ENCODE results near the gene SERPINB12. TPM values are rescaled to one million over a fixed set of nuclear protein-coding genes. Genes with fewer than 3 reads are reported as not detected.

SERPINB12 gene
- total RNA-seq, 1 experiment from 2014 or later: not detected

DNA sequence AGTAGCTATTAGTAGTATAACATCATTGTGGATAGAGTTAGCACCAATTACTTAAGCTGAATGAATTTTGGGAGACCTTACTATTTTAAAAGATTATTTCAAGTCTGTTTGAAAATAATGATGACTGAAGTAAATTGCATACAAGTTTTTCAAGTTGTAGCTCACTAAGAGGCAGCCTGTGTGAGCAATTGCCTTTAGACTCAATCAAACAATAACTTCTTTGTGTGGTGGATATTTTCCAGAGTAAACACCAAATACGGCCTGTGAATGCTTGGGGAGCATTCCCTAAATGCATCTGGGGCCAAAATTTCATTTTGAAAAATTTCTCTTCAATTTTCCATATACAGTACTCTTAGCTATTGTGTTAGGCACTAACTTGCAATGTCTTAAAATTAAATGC is 7.9 kb downstream of the SERPINB12 start:
- CTCF ChIA-PET: no interaction called here
- no peak for DNase-seq (ENCODE audit: low read depth, low spot score)

DNA sequence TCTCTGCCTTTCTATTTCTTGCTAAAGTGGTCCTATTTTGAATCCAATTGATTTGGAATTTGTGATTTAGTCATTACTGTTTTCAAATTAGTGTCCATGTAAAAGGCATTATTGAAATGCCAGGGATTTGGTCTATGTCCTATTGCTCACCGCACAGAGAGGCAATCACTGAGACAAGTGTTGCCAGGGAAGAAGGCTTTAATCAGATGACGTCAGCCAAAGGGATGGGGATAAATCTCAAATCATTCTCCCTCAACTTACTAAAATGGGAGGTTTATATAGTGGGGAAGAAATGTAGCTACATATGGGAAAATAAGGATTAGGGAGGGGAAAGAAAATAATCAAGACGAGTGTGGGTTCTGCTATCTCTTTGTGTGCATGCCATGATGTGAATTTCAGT is 9.6 kb downstream of the SERPINB12 start:
- H3K4me3 ChIP-seq (ENCODE audit: low read depth in 2 of 2, low read length in 2 of 2): no peak overlapping the region
- TF ChIP-seq CTCF (IDR thresholded peaks at IDR 0.05) (no peak), POLR2AphosphoS5 (IDR thresholded peaks at IDR 0.05; ENCODE audit: low read depth, low read length) (no peak), SIN3A (IDR thresholded peaks at IDR 0.05; ENCODE audit: borderline replicate concordance, insufficient read depth, low read depth, low read length) (no peak), TCF7L2 (IDR thresholded peaks at IDR 0.05; ENCODE audit: low read depth, low read length) (no peak)
- TF ChIP-seq, protein P1, sequence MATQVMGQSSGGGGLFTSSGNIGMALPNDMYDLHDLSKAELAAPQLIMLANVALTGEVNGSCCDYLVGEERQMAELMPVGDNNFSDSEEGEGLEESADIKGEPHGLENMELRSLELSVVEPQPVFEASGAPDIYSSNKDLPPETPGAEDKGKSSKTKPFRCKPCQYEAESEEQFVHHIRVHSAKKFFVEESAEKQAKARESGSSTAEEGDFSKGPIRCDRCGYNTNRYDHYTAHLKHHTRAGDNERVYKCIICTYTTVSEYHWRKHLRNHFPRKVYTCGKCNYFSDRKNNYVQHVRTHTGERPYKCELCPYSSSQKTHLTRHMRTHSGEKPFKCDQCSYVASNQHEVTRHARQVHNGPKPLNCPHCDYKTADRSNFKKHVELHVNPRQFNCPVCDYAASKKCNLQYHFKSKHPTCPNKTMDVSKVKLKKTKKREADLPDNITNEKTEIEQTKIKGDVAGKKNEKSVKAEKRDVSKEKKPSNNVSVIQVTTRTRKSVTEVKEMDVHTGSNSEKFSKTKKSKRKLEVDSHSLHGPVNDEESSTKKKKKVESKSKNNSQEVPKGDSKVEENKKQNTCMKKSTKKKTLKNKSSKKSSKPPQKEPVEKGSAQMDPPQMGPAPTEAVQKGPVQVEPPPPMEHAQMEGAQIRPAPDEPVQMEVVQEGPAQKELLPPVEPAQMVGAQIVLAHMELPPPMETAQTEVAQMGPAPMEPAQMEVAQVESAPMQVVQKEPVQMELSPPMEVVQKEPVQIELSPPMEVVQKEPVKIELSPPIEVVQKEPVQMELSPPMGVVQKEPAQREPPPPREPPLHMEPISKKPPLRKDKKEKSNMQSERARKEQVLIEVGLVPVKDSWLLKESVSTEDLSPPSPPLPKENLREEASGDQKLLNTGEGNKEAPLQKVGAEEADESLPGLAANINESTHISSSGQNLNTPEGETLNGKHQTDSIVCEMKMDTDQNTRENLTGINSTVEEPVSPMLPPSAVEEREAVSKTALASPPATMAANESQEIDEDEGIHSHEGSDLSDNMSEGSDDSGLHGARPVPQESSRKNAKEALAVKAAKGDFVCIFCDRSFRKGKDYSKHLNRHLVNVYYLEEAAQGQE (IDR thresholded peaks at IDR 0.05; ENCODE audit: insufficient read depth in 1 of 2, low read depth in 2 of 2, low read length in 1 of 2): no peak
- no peaks in the 10 kb centered on the region for H3K9me3 ChIP-seq (ENCODE audit: control insufficient read depth, insufficient read depth, low read depth, low read length)
- no peaks in the 10 kb centered on the region; the same call in 1 of the 2 replicates for H3K27me3 ChIP-seq (ENCODE audit: control insufficient read depth, insufficient read depth, low read length)
- POLR2A ChIA-PET: no interaction called here
- in situ Hi-C loops (cut with HindIII; ENCODE audit: low pct_unique_long_range_greater_than_20kb, low sequenced_read_pairs) (no loop called here), intact Hi-C loops (cut with micrococcal nuclease; ENCODE audit: unreplicated experiment) (no loop called here)
- no TSS peak for BruUV-seq (replicated peaks)
- DNase-seq (ENCODE audit: low read depth, low spot score) (no peak), ATAC-seq (no peak)
- CTCF ChIA-PET: no interaction called here
- H3K36me3 ChIP-seq (ENCODE audit: control insufficient read depth, insufficient read depth, low read length): no peaks in the 10 kb centered on the region
- H3K4me1 ChIP-seq (ENCODE audit: control insufficient read depth, insufficient read depth, low read length): no peaks in the 10 kb centered on the region
- H3K27ac ChIP-seq (ENCODE audit: low read length): no peak overlapping the region

More for the DNA sequence above, 7.9 kb downstream of the SERPINB12 start:
- H3K36me3 ChIP-seq (ENCODE audit: control insufficient read depth, insufficient read depth, low read length): no peaks in the 10 kb centered on the region
- POLR2A ChIA-PET: no interaction called here
- H3K4me3 ChIP-seq (ENCODE audit: low read depth in 2 of 2, low read length in 2 of 2): no peak overlapping the region
- H3K27ac ChIP-seq (ENCODE audit: low read length): no peak overlapping the region
- intact Hi-C loops (cut with micrococcal nuclease; ENCODE audit: unreplicated experiment): no loop called here
- BruUV-seq (replicated peaks): no TSS peak
- no peaks in the 10 kb centered on the region; the same call in 1 of the 2 replicates for H3K27me3 ChIP-seq (ENCODE audit: control insufficient read depth, insufficient read depth, low read length)
- no peaks in the 10 kb centered on the region for H3K9me3 ChIP-seq (ENCODE audit: control insufficient read depth, insufficient read depth, low read depth, low read length)
- TF ChIP-seq, protein P1 (IDR thresholded peaks at IDR 0.05; ENCODE audit: insufficient read depth in 1 of 2, low read depth in 2 of 2, low read length in 1 of 2): no peak
- TF ChIP-seq CTCF (IDR thresholded peaks at IDR 0.05): no peak
- no peak for TF ChIP-seq SIN3A (IDR thresholded peaks at IDR 0.05; ENCODE audit: borderline replicate concordance, insufficient read depth, low read depth, low read length)
- no peak for TF ChIP-seq POLR2AphosphoS5 (IDR thresholded peaks at IDR 0.05; ENCODE audit: low read depth, low read length)
- TF ChIP-seq TCF7L2 (IDR thresholded peaks at IDR 0.05; ENCODE audit: low read depth, low read length): no peak
- in situ Hi-C loops (cut with HindIII; ENCODE audit: low pct_unique_long_range_greater_than_20kb, low sequenced_read_pairs): no loop called here
- H3K4me1 ChIP-seq (ENCODE audit: control insufficient read depth, insufficient read depth, low read length): no peaks in the 10 kb centered on the region
- ATAC-seq: no peak
